CD4-positive, alpha-beta T cell treated with Interleukin-4 for 1 hour (primary cell): ENCODE results near the gene BPIFB2.
A peak's percentile ranks its signal among the peaks of the same experiment; 100 is the strongest.
"Not testable (repeated sequence)": the region's sequence is repeated elsewhere in the genome, so short reads cannot be mapped to it uniquely, and the experiment has no call there.

ENCODE experiments used
- DNase-seq, 2 donors: peaks; one replicate each; pipeline ENCODE4 v3.0.0-alpha.2; 2020 to 2022

The BPIFB2 gene

GRCh38 chr20:33007376-33008335 is at the start of gene BPIFB2:
Gene BPIFB2, plus strand, starts transcription at chr20:33007704. Its CDS starts 871 bp downstream, at chr20:33008575.
- no peak for DNase-seq

- DNase-seq: no peak
Measured at GRCh38 chr20:32958574-32958973, 48.9 kb upstream of the BPIFB2 start.

GRCh38 chr20:32959351-32960221 is 47.9 kb upstream of the BPIFB2 start:
- DNase-seq: no peak

- no peak for DNase-seq
Measured at GRCh38 chr20:32960222-32960518, 47.3 kb upstream of the BPIFB2 start.

GRCh38 chr20:32960849-32961731 is 46.4 kb upstream of the BPIFB2 start:
- no peak for DNase-seq

- no peak for DNase-seq
Measured at GRCh38 chr20:32962053-32962452, 45.5 kb upstream of the BPIFB2 start.

GRCh38 chr20:32962646-32963045 is 44.9 kb upstream of the BPIFB2 start:
- DNase-seq: not testable (repeated sequence)

GRCh38 chr20:32963176-32963575 is 44.3 kb upstream of the BPIFB2 start:
- DNase-seq: no peak

GRCh38 chr20:32964575-32964974 is 42.9 kb upstream of the BPIFB2 start:
- DNase-seq: no peak

- no peak for DNase-seq
Measured at GRCh38 chr20:32965115-32965514, 42.4 kb upstream of the BPIFB2 start.

GRCh38 chr20:32965581-32966373 is 41.7 kb upstream of the BPIFB2 start:
- DNase-seq: peak; percentile 28 to 49

GRCh38 chr20:32966382-32966781 is 41.1 kb upstream of the BPIFB2 start:
- peak in 1 of 2 donors; percentile 9 for DNase-seq

- DNase-seq: peak; percentile 64 to 73
Measured at GRCh38 chr20:32966881-32967781, 40.4 kb upstream of the BPIFB2 start.

- peak; percentile 72 to 76 for DNase-seq
Measured at GRCh38 chr20:32967961-32968457, 39.5 kb upstream of the BPIFB2 start.

- peak in 1 of 2 donors; percentile 10 for DNase-seq
Measured at GRCh38 chr20:32968478-32969241, 38.8 kb upstream of the BPIFB2 start.

GRCh38 chr20:32969356-32970114 is 38.0 kb upstream of the BPIFB2 start:
- DNase-seq: peak in 1 of 2 donors; percentile 5

GRCh38 chr20:32970115-32970972 is 37.2 kb upstream of the BPIFB2 start:
- DNase-seq: peak in 1 of 2 donors; percentile 8

- no peak for DNase-seq
Measured at GRCh38 chr20:32970973-32971300, 36.6 kb upstream of the BPIFB2 start.
